Hepatocyte (in vitro differentiated cells): ENCODE results near the gene PAX7.

ENCODE experiments used
- CTCF ChIP-seq: fragments of 200-600 bp; sonication (generic); IDR thresholded peaks from 2 replicates; pipeline ENCODE4 v1.5.1; 2016; ENCODE audit warnings: antibody characterized with exemption, mild to moderate bottlenecking; ENCODE audit not compliant: poor library complexity
- EZH2 ChIP-seq: fragments of 200-600 bp; sonication (generic); IDR thresholded peaks from 2 replicates; pipeline ENCODE4 v1.6.1; 2016; ENCODE audit warnings: antibody characterized with exemption, mild to moderate bottlenecking, borderline replicate concordance

- TF ChIP-seq CTCF (no peak), EZH2 (no peak)
Measured at GRCh38 chr1:18599704-18600103, 30.9 kb upstream of the PAX7 start.
